ENCODE data around the gene NES.

NES gene

DNA sequence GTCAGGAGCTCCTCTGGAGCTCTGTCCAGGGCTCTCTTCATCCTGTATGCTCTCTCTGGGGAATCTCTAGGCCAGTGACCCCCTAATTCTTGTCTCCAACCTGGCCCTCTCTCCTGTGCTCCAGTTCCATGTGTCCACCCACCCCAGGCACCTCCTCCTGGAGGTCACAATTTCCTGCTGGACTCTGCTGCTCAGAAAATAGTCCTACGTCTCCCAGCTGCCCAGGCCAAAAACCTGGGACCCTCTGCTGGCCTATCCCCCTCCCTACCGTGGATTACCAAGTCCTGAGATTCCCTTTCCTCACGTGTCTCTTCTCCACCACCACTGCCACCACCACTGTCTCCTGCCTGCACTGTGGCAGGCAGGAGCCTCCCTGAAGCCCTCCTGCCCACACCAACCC is 11.7 kb downstream of the NES start:
- no peak overlapping the region for H3K4me3 Mint-ChIP-seq

DNA sequence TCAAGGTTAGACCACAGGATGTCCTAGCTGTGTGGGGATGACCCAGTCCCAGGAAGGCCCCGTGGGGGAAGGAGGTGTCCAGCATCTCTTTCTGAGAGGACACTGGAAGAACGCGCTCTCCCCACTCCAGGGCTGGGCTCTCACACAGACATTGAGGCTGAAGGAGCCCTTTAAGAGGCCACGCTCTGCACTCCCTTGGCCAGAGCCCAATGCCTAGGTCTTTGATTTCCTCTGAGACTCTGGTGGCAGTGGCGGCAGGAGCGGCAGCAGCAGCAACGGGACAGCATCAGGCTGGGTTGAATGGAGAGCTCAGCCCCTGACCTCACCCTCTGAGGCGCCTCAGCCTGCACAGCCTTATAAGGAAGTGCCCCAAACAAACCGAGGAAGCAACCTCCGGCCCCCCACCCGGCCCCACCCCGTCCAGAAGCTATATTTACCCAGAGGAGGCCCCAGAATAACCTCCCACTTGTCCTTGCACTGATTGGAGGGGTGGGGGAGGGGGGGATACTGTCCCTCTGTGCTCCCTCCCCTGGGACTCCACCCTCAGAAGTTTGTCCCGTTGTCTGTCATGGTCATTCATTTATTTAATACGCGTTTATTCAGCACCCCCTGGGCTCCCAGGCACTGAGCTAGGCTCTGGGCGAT is 12.3 kb downstream of the NES start:
- Mint-ChIP-seq H3K4me3 (no peak overlapping the region), H3K36me3 (ENCODE audit: low read depth) (no peaks in the 10 kb centered on the region), H3K4me1 (peaks cover 29% of the 10 kb centered on the region), H3K27me3 (peaks cover 2% of the 10 kb centered on the region), H3K9me3 (no peaks in the 10 kb centered on the region), H3K27ac (no peak overlapping the region)
- no peak for ATAC-seq
- DNase-seq: no peak

More for the DNA sequence above, 11.7 kb downstream of the NES start:
- H3K9me3 Mint-ChIP-seq: no peaks in the 10 kb centered on the region
- H3K27ac Mint-ChIP-seq: no peak overlapping the region
- peaks cover 2% of the 10 kb centered on the region for H3K27me3 Mint-ChIP-seq
- DNase-seq (no peak), ATAC-seq (no peak)
- no peaks in the 10 kb centered on the region for H3K36me3 Mint-ChIP-seq (ENCODE audit: low read depth)
- H3K4me1 Mint-ChIP-seq: peaks cover 23% of the 10 kb centered on the region

DNA sequence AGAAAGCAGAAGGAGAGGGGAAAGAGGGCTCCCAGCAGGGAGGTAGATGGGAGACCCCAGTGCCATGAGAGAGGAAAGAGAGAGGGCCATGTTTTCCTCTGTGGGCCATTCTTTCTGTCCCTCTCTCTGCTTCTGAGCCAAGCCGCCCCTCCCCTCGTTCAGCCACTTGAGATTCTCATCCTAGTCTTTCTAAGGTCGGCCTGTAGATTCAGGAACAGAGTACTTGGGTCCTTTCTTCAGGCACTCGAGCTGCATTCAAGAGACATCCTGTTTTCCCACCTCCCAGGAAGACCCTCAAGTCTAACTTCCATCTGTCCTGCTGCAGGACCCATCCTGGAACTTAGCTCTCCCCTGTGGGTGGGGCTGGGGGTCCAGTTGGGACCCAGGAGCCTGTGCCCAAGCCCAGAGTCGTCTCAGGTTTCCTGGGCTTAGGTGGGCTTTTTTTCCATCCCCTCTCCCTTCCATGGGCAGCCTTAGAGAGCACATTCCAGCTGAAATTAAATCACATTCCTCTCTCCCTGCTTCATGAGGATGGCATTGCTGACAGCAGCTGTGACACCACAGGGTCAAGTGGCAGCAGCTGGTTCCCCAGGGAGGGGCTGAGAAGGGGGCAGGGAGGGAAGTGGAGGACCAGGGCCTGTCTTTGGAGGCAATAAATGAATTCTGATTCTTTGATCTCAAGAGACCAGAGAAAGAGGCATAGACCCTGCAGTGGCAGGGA is 13.0 kb downstream of the NES start:
- ATAC-seq (no peak), DNase-seq (no peak)
- Mint-ChIP-seq H3K27me3 (peaks cover 2% of the 10 kb centered on the region), H3K4me3 (no peak overlapping the region), H3K36me3 (ENCODE audit: low read depth) (no peaks in the 10 kb centered on the region), H3K9me3 (no peaks in the 10 kb centered on the region), H3K27ac (no peak overlapping the region), H3K4me1 (peaks cover 36% of the 10 kb centered on the region)

DNA sequence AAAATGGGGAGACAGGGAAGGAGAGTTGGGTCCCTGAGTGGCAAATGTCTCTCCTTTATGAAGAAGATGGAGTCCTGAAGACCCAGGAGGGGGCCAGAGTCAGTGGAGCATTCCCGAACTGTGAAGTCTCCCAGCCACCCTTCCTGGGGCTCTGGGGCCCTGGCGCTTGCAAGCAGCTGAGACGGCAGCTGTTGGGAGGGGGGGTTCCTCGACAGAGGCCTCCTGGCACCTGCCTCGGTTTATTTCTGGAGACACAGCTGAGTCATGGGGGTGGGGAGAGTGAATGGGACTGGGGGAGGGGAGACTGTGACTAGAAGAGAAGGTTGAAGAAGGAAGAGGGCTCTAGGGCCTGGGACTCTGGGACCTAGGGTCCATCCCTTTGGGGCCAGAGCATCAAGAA is 14.0 kb downstream of the NES start:
- peaks cover 37% of the 10 kb centered on the region for H3K4me1 Mint-ChIP-seq
- H3K36me3 Mint-ChIP-seq (ENCODE audit: low read depth): no peaks in the 10 kb centered on the region
- H3K27ac Mint-ChIP-seq: no peak overlapping the region
- H3K9me3 Mint-ChIP-seq: no peaks in the 10 kb centered on the region
- H3K4me3 Mint-ChIP-seq: no peak overlapping the region
- DNase-seq (no peak), ATAC-seq (no peak)
- peaks cover 4% of the 10 kb centered on the region for H3K27me3 Mint-ChIP-seq

GRCh38 chr1:156662800-156663055 is 14.5 kb downstream of the NES start:
- peaks cover 4% of the 10 kb centered on the region for H3K27me3 Mint-ChIP-seq
- H3K9me3 Mint-ChIP-seq: no peaks in the 10 kb centered on the region
- ATAC-seq: no peak
- no peaks in the 10 kb centered on the region for H3K36me3 Mint-ChIP-seq (ENCODE audit: low read depth)
- DNase-seq: no peak
- H3K27ac Mint-ChIP-seq: no peak overlapping the region
- H3K4me1 Mint-ChIP-seq: peaks cover 42% of the 10 kb centered on the region
- H3K4me3 Mint-ChIP-seq: no peak overlapping the region

- H3K36me3 Mint-ChIP-seq (ENCODE audit: low read depth): no peaks in the 10 kb centered on the region
- H3K4me1 Mint-ChIP-seq: peaks cover 47% of the 10 kb centered on the region
- ATAC-seq (no peak), DNase-seq (no peak)
- peak overlapping the region; percentile 5 for H3K4me3 Mint-ChIP-seq
- no peak overlapping the region for H3K27ac Mint-ChIP-seq
- H3K9me3 Mint-ChIP-seq: no peaks in the 10 kb centered on the region
- H3K27me3 Mint-ChIP-seq: peaks cover 9% of the 10 kb centered on the region
These were observed 15.0 kb downstream of the NES start for GRCh38 chr1:156662005-156662799.

GRCh38 chr1:156660752-156661112 is 16.5 kb downstream of the NES start:
- Mint-ChIP-seq H3K9me3 (no peaks in the 10 kb centered on the region), H3K27ac (peak overlapping the region; percentile 64), H3K27me3 (peaks cover 23% of the 10 kb centered on the region), H3K36me3 (ENCODE audit: low read depth) (no peaks in the 10 kb centered on the region), H3K4me3 (peak overlapping the region; percentile 78), H3K4me1 (peaks cover 53% of the 10 kb centered on the region)
- peak; percentile 5 for ATAC-seq
- DNase-seq: no peak

DNA sequence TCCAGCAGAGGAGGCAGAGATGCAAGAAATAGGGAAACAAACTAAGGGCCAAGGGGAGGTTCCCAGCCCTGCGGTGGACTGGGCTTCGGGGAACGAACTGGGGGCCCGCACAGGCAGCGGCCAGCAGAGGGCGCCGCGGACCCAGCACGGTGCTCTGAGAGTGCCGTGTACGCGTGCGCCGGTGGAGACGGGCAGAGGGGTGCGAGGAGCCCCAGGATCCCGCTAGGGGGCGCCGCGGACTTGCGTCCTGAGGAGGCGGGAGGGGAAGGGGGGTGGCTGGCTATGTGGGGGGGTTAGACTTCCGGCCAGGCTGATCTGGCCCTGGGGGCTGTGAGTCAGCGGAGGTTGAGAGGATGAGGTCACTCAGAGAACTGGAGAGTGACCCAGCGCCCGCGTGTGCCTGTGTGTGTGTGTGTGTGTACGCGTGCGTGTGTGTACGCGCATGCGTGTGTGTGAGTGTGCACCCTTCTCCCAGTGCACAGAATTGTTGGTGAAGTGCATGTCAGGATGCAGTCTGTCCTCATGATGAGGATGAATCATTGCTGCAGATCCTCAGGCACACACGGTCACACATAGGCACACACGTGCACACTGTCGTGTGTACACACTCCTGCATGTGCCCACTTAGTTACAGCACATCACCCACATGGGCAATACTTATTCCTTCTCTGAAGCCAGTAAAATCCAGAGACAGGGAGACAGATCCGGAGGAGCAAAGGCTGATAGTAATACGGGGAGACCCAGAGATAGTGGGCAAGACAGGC is 17.0 kb downstream of the NES start:
- Mint-ChIP-seq H3K27ac (peak overlapping the region; percentile 81), H3K9me3 (no peaks in the 10 kb centered on the region), H3K36me3 (ENCODE audit: low read depth) (no peaks in the 10 kb centered on the region), H3K4me3 (peak overlapping the region; percentile 78), H3K4me1 (peaks cover 49% of the 10 kb centered on the region), H3K27me3 (peaks cover 27% of the 10 kb centered on the region)
- ATAC-seq: peak; percentile 91
- DNase-seq: peak; percentile 99

DNA sequence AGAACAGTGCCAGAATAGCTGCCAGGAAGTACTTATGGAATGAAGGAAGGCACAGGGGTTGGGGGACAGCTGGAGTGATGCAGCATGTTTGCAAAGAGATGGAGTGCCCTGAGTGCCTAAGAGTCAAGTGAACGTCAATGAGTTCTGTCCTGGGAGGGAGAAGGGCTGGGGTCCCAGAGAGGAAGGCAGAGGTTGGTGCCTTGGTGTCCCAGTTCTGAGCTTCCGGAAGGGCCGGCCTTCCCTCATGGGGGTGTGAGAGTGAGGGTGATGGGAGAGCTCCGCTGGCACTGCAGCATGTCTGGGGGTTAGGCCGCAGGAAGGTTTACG is 17.6 kb downstream of the NES start:
- H3K9me3 Mint-ChIP-seq: no peaks in the 10 kb centered on the region
- DNase-seq: no peak
- ATAC-seq: no peak
- H3K27me3 Mint-ChIP-seq: peaks cover 31% of the 10 kb centered on the region
- H3K4me1 Mint-ChIP-seq: peaks cover 49% of the 10 kb centered on the region
- peak overlapping the region; percentile 17 for H3K27ac Mint-ChIP-seq
- H3K36me3 Mint-ChIP-seq (ENCODE audit: low read depth): no peaks in the 10 kb centered on the region
- peak overlapping the region; percentile 59 for H3K4me3 Mint-ChIP-seq

DNA sequence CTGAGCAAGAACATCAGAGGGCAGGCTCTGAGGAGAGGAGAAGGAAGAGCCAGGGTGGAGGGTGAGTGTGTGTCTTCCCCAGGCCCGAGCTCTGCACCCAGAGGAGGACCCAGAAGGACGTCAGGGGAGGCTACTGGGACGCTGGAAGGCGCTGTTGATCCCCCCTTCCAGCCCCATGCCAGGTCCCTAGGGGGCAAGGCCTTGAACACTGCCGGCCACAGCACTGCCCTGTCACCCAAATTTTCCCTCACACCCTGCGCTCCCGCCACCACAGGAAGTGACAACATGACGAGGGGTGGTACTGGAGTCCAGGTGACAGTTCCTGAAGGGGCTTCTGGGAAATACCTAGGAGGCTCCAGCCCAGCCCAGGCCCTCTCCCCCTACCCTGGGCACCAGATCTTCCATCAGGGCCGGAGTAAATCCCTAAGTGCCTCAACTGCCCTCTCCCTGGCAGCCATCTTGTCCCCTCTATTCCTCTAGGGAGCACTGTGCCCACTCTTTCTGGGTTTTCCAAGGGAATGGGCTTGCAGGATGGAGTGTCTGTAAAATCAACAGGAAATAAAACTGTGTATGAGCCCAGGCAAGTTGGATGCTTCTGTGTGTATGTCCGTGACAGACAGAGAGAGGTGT is 18.1 kb downstream of the NES start:
- H3K36me3 Mint-ChIP-seq (ENCODE audit: low read depth): no peaks in the 10 kb centered on the region
- H3K4me3 Mint-ChIP-seq: peak overlapping the region; percentile 59
- peaks cover 36% of the 10 kb centered on the region for H3K27me3 Mint-ChIP-seq
- H3K27ac Mint-ChIP-seq: no peak overlapping the region
- H3K4me1 Mint-ChIP-seq: peaks cover 49% of the 10 kb centered on the region
- no peak for ATAC-seq
- H3K9me3 Mint-ChIP-seq: no peaks in the 10 kb centered on the region
- DNase-seq: no peak

DNA sequence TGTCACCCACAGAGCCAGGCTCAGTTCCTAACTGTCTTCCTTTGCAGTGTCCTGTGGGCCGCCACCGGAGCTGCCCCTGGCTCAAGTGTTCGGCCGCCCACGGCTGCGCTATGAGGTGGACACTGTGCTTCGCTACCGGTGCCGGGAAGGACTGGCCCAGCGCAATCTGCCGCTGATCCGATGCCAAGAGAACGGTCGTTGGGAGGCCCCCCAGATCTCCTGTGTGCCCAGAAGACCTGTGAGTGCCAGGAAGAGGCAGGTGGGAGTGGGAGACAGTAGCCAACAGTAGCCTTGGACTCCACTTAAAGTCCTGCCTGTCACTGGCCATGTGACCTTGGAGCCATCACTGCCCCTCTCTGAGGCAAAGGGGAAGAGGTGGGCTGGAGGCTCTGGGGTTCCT is 18.7 kb downstream of the NES start:
- Mint-ChIP-seq H3K4me3 (no peak overlapping the region), H3K36me3 (ENCODE audit: low read depth) (no peaks in the 10 kb centered on the region), H3K9me3 (no peaks in the 10 kb centered on the region), H3K27ac (no peak overlapping the region), H3K4me1 (peaks cover 49% of the 10 kb centered on the region), H3K27me3 (peaks cover 41% of the 10 kb centered on the region)
- ATAC-seq: no peak
- no peak for DNase-seq

GRCh38 chr1:156657741-156658319 is 19.4 kb downstream of the NES start:
- Mint-ChIP-seq H3K27me3 (peaks cover 48% of the 10 kb centered on the region), H3K27ac (no peak overlapping the region), H3K9me3 (no peaks in the 10 kb centered on the region), H3K4me1 (peaks cover 47% of the 10 kb centered on the region), H3K36me3 (ENCODE audit: low read depth) (no peaks in the 10 kb centered on the region), H3K4me3 (peak overlapping the region; percentile 68)
- DNase-seq (no peak), ATAC-seq (no peak)

DNA sequence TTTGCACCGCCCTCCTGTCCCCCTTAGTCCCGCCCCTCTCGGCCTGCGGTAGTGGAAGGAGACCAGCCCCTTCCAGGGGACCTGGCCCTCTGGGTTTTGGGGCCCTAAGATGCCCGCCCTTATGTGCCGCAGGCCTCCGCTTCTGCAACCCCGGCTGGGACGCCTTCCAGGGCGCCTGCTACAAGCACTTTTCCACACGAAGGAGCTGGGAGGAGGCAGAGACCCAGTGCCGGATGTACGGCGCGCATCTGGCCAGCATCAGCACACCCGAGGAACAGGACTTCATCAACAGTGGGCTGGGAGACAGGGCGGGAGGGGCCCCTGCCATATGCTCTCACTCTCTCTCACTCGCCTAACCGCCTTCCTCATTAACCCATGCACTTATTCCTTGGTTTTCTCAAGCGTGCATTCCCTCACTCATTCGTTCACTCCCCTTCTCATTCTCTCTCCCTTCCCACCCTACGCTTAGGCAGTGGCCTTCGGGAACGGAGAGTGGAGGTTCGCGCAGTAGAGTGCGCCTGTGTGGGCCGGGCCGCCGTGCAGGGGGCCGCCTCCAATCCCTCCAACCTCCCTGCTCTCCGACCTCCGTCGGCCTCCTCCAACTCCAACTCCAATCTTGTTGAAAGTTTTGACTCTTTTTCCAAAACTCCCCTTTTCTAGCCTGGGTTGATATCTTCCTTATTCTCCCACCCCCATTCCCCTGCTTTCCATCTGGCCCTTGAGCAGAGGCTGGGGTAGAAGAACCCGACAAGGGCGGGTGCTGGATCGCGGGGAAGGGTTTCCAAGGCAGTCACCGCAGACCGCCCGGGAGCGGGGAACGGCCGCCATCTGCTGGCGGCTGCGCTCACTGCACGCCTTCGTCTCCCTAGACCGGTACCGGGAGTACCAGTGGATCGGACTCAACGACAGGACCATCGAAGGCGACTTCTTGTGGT is 20.1 kb downstream of the NES start:
- H3K27ac Mint-ChIP-seq: no peak overlapping the region
- no peak for ATAC-seq

More for the DNA sequence above, 20.1 kb downstream of the NES start:
- no peaks in the 10 kb centered on the region for H3K36me3 Mint-ChIP-seq (ENCODE audit: low read depth)
- H3K9me3 Mint-ChIP-seq: no peaks in the 10 kb centered on the region
- peak overlapping the region; percentile 68 for H3K4me3 Mint-ChIP-seq
- peaks cover 41% of the 10 kb centered on the region for H3K4me1 Mint-ChIP-seq
- peak; percentile 84 for DNase-seq
- peaks cover 51% of the 10 kb centered on the region for H3K27me3 Mint-ChIP-seq

All from activated naive CD8-positive, alpha-beta T cell treated with anti-CD3 and anti-CD28 coated beads, Interleukin-2, amount 50 U/mL, for 24 hours (primary cell).